Brain microvascular endothelial cell (primary cell): ENCODE measurements around the gene DSEL.

Source experiments
- DNase-seq: peaks from one replicate; pipeline ENCODE4 v3.0.0-alpha.2; 2020
- H3K27ac ChIP-seq: fragments of 250-450 bp; sonication (Bioruptor Pico); 2 replicates; pipeline ENCODE4 v1.5.1; 2020; ENCODE audit warnings: mild to moderate bottlenecking, moderate library complexity
- H3K27me3 ChIP-seq: fragments of 250-450 bp; sonication (Bioruptor Pico); replicated peaks from 2 replicates; pipeline ENCODE4 v1.5.1; 2020; ENCODE audit warnings: mild to moderate bottlenecking
- H3K36me3 ChIP-seq: fragments of 250-450 bp; sonication (Bioruptor Pico); replicated peaks from 2 replicates; pipeline ENCODE4 v1.5.1; 2020; ENCODE audit warnings: mild to moderate bottlenecking
- H3K4me3 ChIP-seq: 2 replicates; pipeline ENCODE4 v1.5.1; 2011; ENCODE audit warnings: low read depth, mild to moderate bottlenecking, control low read depth, low read length, moderate library complexity
- in situ Hi-C: cut with HindIII; loops from 2 replicates; pipeline ENCODE4 v1.10.0; 2017; ENCODE audit warnings: low sequenced_read_pairs, low pct_ligation_motif_present
- TF ChIP-seq, protein P1 (sequence below): IDR thresholded peaks from 2 replicates; pipeline ENCODE4 v1.5.1; 2011; ENCODE audit warnings: low read depth, mild to moderate bottlenecking, moderate library complexity, low read length, control low read depth, inconsistent platforms; ENCODE audit errors: missing control alignments

The DSEL gene

DNA sequence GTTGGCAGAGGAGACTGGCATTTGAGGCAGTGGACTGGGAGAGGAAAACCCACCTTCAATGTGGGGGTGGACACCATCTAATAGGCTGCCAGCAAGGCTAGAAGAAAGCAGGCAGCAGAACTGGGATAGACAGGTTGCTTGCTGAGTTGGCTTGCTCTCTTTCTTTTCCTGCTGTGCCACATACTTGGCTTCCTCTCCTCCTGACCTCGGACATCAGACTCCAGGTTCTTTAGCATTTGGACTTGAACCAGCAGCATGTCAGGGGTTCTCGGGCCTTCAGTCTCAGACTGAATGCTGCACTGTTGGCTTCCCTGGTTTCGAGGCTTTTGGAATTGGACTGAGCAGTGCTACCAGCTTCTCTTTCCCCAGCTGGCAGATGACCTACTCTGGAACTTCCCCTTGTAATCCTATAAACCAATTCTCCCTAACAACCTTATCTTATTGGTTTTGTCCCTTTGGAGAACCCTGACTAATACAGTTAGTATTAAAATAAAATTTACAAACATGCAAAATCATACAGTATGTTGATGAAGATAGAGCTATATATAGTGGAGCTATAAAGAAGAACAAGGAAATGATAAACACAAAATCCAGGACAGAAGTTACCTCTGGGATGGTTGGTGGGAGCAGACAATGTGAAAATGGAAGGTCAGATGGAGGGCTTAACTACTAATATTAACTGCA is 15.9 kb downstream of the DSEL start:
- Histone ChIP-seq H3K4me3 (no peak overlapping the region), H3K27ac (no peak overlapping the region), H3K36me3 (no peaks in the 10 kb centered on the region), H3K27me3 (no peaks in the 10 kb centered on the region)
- TF ChIP-seq, protein P1, sequence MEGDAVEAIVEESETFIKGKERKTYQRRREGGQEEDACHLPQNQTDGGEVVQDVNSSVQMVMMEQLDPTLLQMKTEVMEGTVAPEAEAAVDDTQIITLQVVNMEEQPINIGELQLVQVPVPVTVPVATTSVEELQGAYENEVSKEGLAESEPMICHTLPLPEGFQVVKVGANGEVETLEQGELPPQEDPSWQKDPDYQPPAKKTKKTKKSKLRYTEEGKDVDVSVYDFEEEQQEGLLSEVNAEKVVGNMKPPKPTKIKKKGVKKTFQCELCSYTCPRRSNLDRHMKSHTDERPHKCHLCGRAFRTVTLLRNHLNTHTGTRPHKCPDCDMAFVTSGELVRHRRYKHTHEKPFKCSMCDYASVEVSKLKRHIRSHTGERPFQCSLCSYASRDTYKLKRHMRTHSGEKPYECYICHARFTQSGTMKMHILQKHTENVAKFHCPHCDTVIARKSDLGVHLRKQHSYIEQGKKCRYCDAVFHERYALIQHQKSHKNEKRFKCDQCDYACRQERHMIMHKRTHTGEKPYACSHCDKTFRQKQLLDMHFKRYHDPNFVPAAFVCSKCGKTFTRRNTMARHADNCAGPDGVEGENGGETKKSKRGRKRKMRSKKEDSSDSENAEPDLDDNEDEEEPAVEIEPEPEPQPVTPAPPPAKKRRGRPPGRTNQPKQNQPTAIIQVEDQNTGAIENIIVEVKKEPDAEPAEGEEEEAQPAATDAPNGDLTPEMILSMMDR: no peak
- DNase-seq: no peak
- in situ Hi-C loops: no loop called here

DNA sequence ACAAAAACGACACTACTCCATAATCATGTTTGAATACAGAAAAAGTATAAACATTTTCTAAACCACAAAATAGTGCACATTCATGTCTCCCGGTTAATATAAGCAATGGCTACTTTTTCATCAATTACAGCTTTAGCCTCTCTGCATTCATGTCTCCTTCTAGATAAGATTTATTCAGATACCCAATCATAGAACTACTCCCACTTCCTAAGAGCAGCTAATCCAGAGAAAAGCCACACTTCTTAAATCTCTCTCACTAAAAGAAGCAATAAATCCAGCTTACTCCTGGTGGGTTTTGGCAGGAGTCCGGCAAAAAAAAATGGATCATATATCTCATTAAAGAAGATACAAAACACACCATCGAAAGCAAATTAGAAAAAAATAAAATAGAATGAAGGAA is 20.1 kb downstream of the DSEL start:
- Histone ChIP-seq H3K27me3 (no peaks in the 10 kb centered on the region), H3K36me3 (no peaks in the 10 kb centered on the region), H3K27ac (no peak overlapping the region), H3K4me3 (no peak overlapping the region)
- no peak for DNase-seq
- TF ChIP-seq, protein P1: no peak
- in situ Hi-C loops: no loop called here

DNA sequence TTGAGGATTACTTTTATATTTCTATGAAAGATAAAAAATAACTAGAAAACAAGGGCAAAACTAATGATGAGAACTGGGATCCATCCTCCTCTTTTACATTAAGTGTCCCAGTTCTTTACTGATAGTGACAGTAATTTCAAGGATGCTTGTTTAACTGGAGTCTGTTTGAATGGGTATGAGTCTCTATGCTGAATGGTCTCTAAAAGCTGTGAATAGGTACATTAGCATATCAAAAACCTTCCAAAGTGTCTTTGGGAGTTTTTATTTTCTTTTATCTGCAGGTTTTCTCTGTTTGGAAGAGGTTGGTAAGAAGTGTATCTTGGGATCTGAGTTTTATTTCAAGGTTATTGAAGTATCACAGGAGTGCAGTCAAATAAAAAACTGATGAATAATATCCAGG is 30.0 kb downstream of the DSEL start:
- in situ Hi-C loops: no loop called here
- no peaks in the 10 kb centered on the region for H3K27me3 ChIP-seq
- TF ChIP-seq, protein P1: no peak

GRCh38 chr18:67485655-67486054 is 30.9 kb downstream of the DSEL start:
- H3K4me3 ChIP-seq: no peak overlapping the region
- DNase-seq: no peak
- in situ Hi-C loops: no loop called here
- no peak overlapping the region for H3K27ac ChIP-seq
- no peaks in the 10 kb centered on the region for H3K27me3 ChIP-seq
- TF ChIP-seq, protein P1: no peak
- no peaks in the 10 kb centered on the region for H3K36me3 ChIP-seq

More for the DNA sequence above, 30.0 kb downstream of the DSEL start:
- no peak overlapping the region for H3K4me3 ChIP-seq
- no peaks in the 10 kb centered on the region for H3K36me3 ChIP-seq
- DNase-seq: no peak
- H3K27ac ChIP-seq: no peak overlapping the region

DNA sequence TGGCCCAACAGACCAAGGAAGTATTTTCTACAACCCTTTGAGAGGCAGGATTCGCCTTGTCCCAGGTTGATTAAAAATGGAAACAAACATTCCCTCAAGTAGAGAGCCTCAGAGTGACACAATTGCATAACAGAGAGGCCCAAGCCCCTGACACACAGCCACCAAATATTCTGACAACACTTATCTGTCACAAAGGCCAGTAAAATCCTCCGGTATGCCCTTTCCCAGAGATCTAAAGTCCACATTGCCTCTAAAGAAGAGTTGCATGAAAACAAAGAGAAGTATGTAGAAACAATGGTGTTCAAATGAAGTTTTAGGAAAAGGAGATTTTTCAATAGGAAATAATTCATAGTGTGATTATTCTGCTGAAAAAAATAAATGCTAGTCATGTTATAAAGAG is 32.1 kb downstream of the DSEL start:
- Histone ChIP-seq H3K27ac (no peak overlapping the region), H3K27me3 (no peaks in the 10 kb centered on the region), H3K36me3 (no peaks in the 10 kb centered on the region), H3K4me3 (no peak overlapping the region)
- in situ Hi-C loops: no loop called here
- DNase-seq: no peak
- TF ChIP-seq, protein P1: no peak

DNA sequence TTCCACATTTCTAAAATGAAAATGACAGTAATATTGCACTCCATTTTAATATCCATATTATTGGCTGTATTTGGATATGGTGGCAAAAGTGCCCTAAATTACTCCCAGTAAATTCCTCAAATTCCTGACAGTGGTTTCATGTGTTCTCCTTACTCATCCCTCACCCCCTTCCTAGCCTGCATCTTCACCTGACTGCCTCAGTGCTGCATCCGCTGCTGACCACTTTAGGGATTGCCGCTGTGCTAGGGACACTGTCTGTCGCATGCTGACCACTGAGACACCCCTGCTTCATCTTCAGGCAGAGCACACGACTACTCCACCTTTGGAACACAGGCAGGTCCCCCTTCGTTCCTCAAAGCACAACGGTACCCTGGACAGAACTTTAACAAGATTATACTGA is 32.6 kb downstream of the DSEL start:
- H3K27ac ChIP-seq: no peak overlapping the region
- in situ Hi-C loops: no loop called here
- H3K27me3 ChIP-seq: no peaks in the 10 kb centered on the region
- H3K4me3 ChIP-seq: no peak overlapping the region
- no peak for DNase-seq
- H3K36me3 ChIP-seq: no peaks in the 10 kb centered on the region
- TF ChIP-seq, protein P1: no peak
